ENCODE measurements around the gene PPP3CA. TPM values are rescaled to one million over a fixed set of nuclear protein-coding genes. Genes with fewer than 3 reads are reported as not detected.

The PPP3CA gene
- total and polyA plus RNA-seq, 4 experiments from 2014 or later = 5.0 to 41.8 (median 22.9) TPM

DNA sequence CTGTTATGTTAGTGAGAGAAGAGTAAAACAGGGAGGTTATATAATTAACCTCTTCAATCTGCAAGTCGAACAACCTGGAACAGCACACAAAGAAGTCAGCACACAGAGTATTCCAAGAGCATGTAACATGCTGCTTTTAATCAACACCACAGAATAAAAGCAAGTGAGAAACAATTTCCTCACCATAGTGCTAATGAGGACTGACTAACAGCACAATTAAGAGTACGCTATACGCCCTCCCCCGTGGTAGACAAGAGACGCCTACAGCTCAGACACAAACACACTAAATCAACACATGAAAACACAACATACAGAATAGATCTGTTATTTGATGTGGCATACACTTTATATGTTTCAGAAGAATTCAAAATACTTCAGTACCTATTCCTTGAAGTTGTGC lies 103.0 kb downstream of the PPP3CA start:
- H3K4me3 Mint-ChIP-seq = no peak overlapping the region
- peaks cover 0 to 1% of the 10 kb centered on the region in 2 donors for H3K36me3 Mint-ChIP-seq
- ChIA-PET CTCF (ENCODE audit: partially characterized antibody) (interaction anchor here (0.7 kb wide), 1 partner anchor 194 kb away, joined by 3 read pairs; no protein-coding TSS in a partner anchor), POLR2A (ENCODE audit: partially characterized antibody) (no interaction called here)
- no peak for DNase-seq
- H3K4me3 ChIP-seq (ENCODE audit: low read length in 2 of 2) = no peak overlapping the region
- no peaks in the 10 kb centered on the region for H3K4me1 ChIP-seq (ENCODE audit: insufficient read depth, low read length)
- no peaks in the 10 kb centered on the region for H3K27me3 ChIP-seq (ENCODE audit: insufficient read depth, low read length)
- no peaks in the 10 kb centered on the region for H3K9me3 ChIP-seq (ENCODE audit: control insufficient read depth in 1 of 2, low read length in 2 of 2)
- peaks cover 24 to 45% (median 29%) of the 10 kb centered on the region in 4 donors for H3K4me1 Mint-ChIP-seq
- intact Hi-C loops (cut with micrococcal nuclease) = no loop called here
- no peaks in the 10 kb centered on the region for H3K36me3 ChIP-seq (ENCODE audit: insufficient read depth, low read length)
- no peak overlapping the region for H3K27ac ChIP-seq (ENCODE audit: low read depth, low read length)
- H3K9me3 Mint-ChIP-seq = no peaks in the 10 kb centered on the region
- H3K27me3 Mint-ChIP-seq = no peaks in the 10 kb centered on the region
- no peak overlapping the region for H3K27ac Mint-ChIP-seq

DNA sequence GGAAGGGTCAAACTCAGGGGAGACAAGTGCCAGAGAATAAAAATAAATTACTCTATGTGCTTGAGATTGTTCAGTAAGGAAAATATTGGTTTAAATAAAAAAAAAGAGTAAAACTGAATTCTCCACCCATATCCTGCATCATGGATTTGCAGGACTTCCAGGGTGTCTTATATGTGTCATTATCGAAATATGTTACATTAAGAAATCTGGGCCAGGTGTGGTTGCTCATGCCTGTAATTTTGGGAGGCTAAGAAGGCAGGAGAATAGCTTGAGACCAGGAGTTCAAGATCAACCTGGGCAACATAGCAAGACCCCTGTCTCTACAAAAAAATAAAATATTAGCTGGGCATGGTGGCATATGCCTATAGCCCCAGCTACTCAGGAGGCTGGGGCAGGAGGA lies 104.9 kb downstream of the PPP3CA start:
- Mint-ChIP-seq H3K4me1 (peaks cover 32 to 50% (median 40%) of the 10 kb centered on the region in 4 donors), H3K36me3 (peaks cover 0 to 1% of the 10 kb centered on the region in 2 donors)
- intact Hi-C loops (cut with micrococcal nuclease) = no loop called here

DNA sequence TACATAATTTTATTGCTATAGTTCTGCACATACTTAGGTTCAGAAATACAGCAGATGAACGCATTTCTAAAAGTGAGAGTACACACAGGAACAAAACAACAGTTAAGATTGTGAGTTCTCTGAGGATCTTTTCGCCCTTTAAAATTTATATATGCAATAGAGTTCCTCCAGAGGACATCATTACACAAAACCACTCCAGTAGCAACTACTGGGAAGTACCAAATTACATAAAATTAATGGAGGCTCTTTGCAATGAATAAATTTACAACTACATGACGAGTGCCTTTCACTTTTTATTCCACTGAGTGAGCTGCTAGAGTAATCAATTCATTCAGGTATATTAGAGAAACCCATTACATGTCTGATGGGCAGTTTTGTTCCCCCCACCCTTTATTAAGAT lies 107.2 kb downstream of the PPP3CA start:
- H3K4me1 Mint-ChIP-seq = peaks cover 32 to 44% (median 40%) of the 10 kb centered on the region in 4 donors
- intact Hi-C loops (cut with micrococcal nuclease) = no loop called here
- POLR2A ChIA-PET (ENCODE audit: partially characterized antibody) = no interaction called here

More for the DNA sequence above, 104.9 kb downstream of the PPP3CA start:
- Mint-ChIP-seq H3K27me3 (no peaks in the 10 kb centered on the region), H3K27ac (no peak overlapping the region), H3K9me3 (no peaks in the 10 kb centered on the region), H3K4me3 (no peak overlapping the region)
- no peak for DNase-seq
- Histone ChIP-seq H3K27me3 (ENCODE audit: insufficient read depth, low read length) (no peaks in the 10 kb centered on the region), H3K4me3 (ENCODE audit: low read length in 2 of 2) (no peak overlapping the region), H3K4me1 (ENCODE audit: insufficient read depth, low read length) (no peaks in the 10 kb centered on the region), H3K36me3 (ENCODE audit: insufficient read depth, low read length) (no peaks in the 10 kb centered on the region), H3K27ac (ENCODE audit: low read depth, low read length) (no peak overlapping the region), H3K9me3 (ENCODE audit: control insufficient read depth in 1 of 2, low read length in 2 of 2) (no peaks in the 10 kb centered on the region)
- ChIA-PET POLR2A (ENCODE audit: partially characterized antibody) (no interaction called here), CTCF (ENCODE audit: partially characterized antibody) (interaction anchor here (1.4 kb wide), 1 partner anchor 11 kb away, joined by 4 read pairs; no protein-coding TSS in a partner anchor)

DNA sequence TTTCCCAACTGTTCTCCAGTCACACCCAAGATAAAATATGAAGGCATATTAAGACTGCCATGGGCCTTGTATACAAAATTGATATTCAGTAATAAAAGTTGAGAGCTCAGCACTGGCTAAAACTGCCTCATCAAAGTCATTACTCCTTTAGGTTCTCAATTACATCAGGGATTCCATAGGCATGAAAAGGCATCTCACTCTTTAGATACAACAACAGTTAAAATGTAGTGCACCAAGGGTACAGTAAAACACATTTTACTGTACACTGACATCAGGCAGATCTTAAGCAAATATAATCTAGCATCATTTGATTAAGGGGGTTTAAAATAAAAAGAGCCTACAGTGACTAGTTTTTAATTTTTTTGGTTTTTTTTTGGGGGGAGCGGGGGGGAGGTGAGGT lies 107.7 kb downstream of the PPP3CA start:
- POLR2A ChIA-PET (ENCODE audit: partially characterized antibody) = no interaction called here
- intact Hi-C loops (cut with micrococcal nuclease) = no loop called here
- no peak overlapping the region for H3K27ac Mint-ChIP-seq

More for the DNA sequence above, 107.2 kb downstream of the PPP3CA start:
- no peaks in the 10 kb centered on the region for H3K4me1 ChIP-seq (ENCODE audit: insufficient read depth, low read length)
- H3K27ac ChIP-seq (ENCODE audit: low read depth, low read length) = no peak overlapping the region
- Mint-ChIP-seq H3K27ac (no peak overlapping the region), H3K27me3 (no peaks in the 10 kb centered on the region), H3K4me3 (no peak overlapping the region), H3K9me3 (no peaks in the 10 kb centered on the region), H3K36me3 (no peaks in the 10 kb centered on the region)
- no peak overlapping the region for H3K4me3 ChIP-seq (ENCODE audit: low read length in 2 of 2)
- H3K27me3 ChIP-seq (ENCODE audit: insufficient read depth, low read length) = no peaks in the 10 kb centered on the region
- CTCF ChIA-PET (ENCODE audit: partially characterized antibody) = interaction anchor here (0.7 kb wide), 1 partner anchor 25 kb away, joined by 3 read pairs; no protein-coding TSS in a partner anchor
- H3K36me3 ChIP-seq (ENCODE audit: insufficient read depth, low read length) = no peaks in the 10 kb centered on the region
- no peaks in the 10 kb centered on the region for H3K9me3 ChIP-seq (ENCODE audit: control insufficient read depth in 1 of 2, low read length in 2 of 2)
- no peak for DNase-seq

DNA sequence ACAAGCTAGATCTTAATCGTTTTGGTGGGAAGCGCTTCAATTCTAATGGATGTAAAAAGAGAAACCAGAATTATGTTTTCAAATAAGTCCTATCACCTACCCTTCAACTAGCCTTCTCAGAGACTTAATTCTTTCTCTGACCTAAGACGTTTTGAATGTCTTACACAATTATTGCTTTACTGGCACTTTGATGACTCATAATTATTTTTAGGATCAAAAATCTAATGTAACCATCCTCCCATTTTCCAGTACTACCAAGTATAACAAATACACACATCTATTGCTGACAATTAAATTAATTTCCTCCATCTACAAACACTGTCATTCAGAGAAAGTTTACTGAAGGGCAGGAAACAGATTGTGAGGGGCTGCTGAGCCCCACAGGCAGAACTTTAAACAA lies 108.6 kb downstream of the PPP3CA start:
- Mint-ChIP-seq H3K36me3 (no peaks in the 10 kb centered on the region), H3K4me3 (no peak overlapping the region), H3K27me3 (no peaks in the 10 kb centered on the region), H3K9me3 (no peaks in the 10 kb centered on the region), H3K4me1 (peaks cover 26 to 42% (median 32%) of the 10 kb centered on the region in 4 donors), H3K27ac (no peak overlapping the region)
- Histone ChIP-seq H3K36me3 (ENCODE audit: insufficient read depth, low read length) (no peaks in the 10 kb centered on the region), H3K4me1 (ENCODE audit: insufficient read depth, low read length) (no peaks in the 10 kb centered on the region), H3K27ac (ENCODE audit: low read depth, low read length) (no peak overlapping the region), H3K9me3 (ENCODE audit: control insufficient read depth in 1 of 2, low read length in 2 of 2) (no peaks in the 10 kb centered on the region), H3K4me3 (ENCODE audit: low read length in 2 of 2) (no peak overlapping the region), H3K27me3 (ENCODE audit: insufficient read depth, low read length) (no peaks in the 10 kb centered on the region)
- DNase-seq = no peak
- intact Hi-C loops (cut with micrococcal nuclease) = no loop called here
- CTCF ChIA-PET (ENCODE audit: partially characterized antibody) = no interaction called here
- POLR2A ChIA-PET (ENCODE audit: partially characterized antibody) = interaction anchor here (2.3 kb wide), 1 partner anchor 109 kb away, joined by 9 read pairs; the partner anchor contains the start of gene PPP3CA

More for the DNA sequence above, 107.7 kb downstream of the PPP3CA start:
- H3K9me3 Mint-ChIP-seq = no peaks in the 10 kb centered on the region
- CTCF ChIA-PET (ENCODE audit: partially characterized antibody) = interaction anchor here (0.7 kb wide), 1 partner anchor 24 kb away, joined by 3 read pairs; no protein-coding TSS in a partner anchor
- no peaks in the 10 kb centered on the region for H3K27me3 ChIP-seq (ENCODE audit: insufficient read depth, low read length)
- H3K4me3 ChIP-seq (ENCODE audit: low read length in 2 of 2) = no peak overlapping the region
- H3K9me3 ChIP-seq (ENCODE audit: control insufficient read depth in 1 of 2, low read length in 2 of 2) = no peaks in the 10 kb centered on the region
- H3K4me1 ChIP-seq (ENCODE audit: insufficient read depth, low read length) = no peaks in the 10 kb centered on the region
- H3K4me3 Mint-ChIP-seq = no peak overlapping the region
- H3K36me3 Mint-ChIP-seq = no peaks in the 10 kb centered on the region
- peaks cover 31 to 43% (median 36%) of the 10 kb centered on the region in 4 donors for H3K4me1 Mint-ChIP-seq
- H3K27me3 Mint-ChIP-seq = no peaks in the 10 kb centered on the region
- no peaks in the 10 kb centered on the region for H3K36me3 ChIP-seq (ENCODE audit: insufficient read depth, low read length)
- no peak for DNase-seq
- no peak overlapping the region for H3K27ac ChIP-seq (ENCODE audit: low read depth, low read length)

DNA sequence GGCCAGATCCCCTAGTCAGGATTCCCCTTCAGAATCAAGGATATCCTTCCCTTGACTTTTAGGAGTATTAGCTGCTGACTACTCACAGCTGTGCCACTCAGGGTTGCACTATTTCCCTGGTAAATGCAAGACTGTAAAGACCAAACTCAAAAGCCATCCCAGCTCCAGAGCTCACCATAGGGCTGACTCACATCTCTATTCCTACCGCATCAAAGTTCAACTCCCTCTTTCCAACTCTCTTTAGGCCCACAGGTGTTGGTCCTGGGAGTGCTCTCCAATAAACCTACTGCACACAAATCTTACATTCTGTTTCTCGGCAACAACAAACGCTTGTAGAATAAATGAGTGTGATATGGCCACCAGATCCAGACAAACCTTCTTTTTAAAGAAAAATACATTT lies 109.6 kb downstream of the PPP3CA start:
- DNase-seq = no peak
- Histone ChIP-seq H3K27ac (ENCODE audit: low read depth, low read length) (no peak overlapping the region), H3K9me3 (ENCODE audit: control insufficient read depth in 1 of 2, low read length in 2 of 2) (no peaks in the 10 kb centered on the region), H3K27me3 (ENCODE audit: insufficient read depth, low read length) (no peaks in the 10 kb centered on the region), H3K36me3 (ENCODE audit: insufficient read depth, low read length) (no peaks in the 10 kb centered on the region), H3K4me3 (ENCODE audit: low read length in 2 of 2) (no peak overlapping the region), H3K4me1 (ENCODE audit: insufficient read depth, low read length) (no peaks in the 10 kb centered on the region)
- Mint-ChIP-seq H3K9me3 (no peaks in the 10 kb centered on the region), H3K27ac (peak overlapping the region in 1 of 7 donors; percentile 13), H3K36me3 (no peaks in the 10 kb centered on the region), H3K4me3 (no peak overlapping the region), H3K4me1 (peaks cover 23 to 40% (median 31%) of the 10 kb centered on the region in 4 donors), H3K27me3 (no peaks in the 10 kb centered on the region)
- CTCF ChIA-PET (ENCODE audit: partially characterized antibody) = interaction anchor here (1.1 kb wide), 1 partner anchor 37 kb away, joined by 3 read pairs; no protein-coding TSS in a partner anchor
- intact Hi-C loops (cut with micrococcal nuclease) = no loop called here
- POLR2A ChIA-PET (ENCODE audit: partially characterized antibody) = interaction anchor here (2.3 kb wide), 1 partner anchor 110 kb away, joined by 9 read pairs; the partner anchor contains the start of gene PPP3CA

DNA sequence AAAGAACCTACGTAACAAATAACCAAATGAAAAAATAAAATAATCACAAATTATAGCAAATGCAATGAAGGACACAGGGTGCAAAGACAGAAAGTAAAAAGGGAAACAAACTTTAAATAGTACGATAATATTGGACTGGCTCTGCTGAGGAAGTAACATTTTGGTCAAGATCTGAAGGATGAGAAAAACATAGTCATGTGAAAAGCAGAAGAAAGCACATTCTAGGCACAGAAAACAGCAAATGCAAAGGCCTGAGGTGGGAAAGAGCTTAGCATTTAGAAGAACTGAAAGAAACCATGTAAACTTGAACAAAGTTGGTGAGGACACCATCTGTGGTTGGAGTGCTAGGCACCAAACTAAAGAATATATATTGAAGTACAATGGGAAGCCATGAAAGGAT lies 111.2 kb downstream of the PPP3CA start:
- Mint-ChIP-seq H3K27ac (peak overlapping the region in 1 of 7 donors; percentile 11), H3K4me1 (peaks cover 21 to 43% (median 35%) of the 10 kb centered on the region in 4 donors), H3K9me3 (no peaks in the 10 kb centered on the region), H3K4me3 (no peak overlapping the region), H3K36me3 (no peaks in the 10 kb centered on the region), H3K27me3 (no peaks in the 10 kb centered on the region)
- Histone ChIP-seq H3K9me3 (ENCODE audit: control insufficient read depth in 1 of 2, low read length in 2 of 2) (no peaks in the 10 kb centered on the region), H3K4me1 (ENCODE audit: insufficient read depth, low read length) (no peaks in the 10 kb centered on the region), H3K4me3 (ENCODE audit: low read length in 2 of 2) (no peak overlapping the region), H3K36me3 (ENCODE audit: insufficient read depth, low read length) (no peaks in the 10 kb centered on the region), H3K27ac (ENCODE audit: low read depth, low read length) (no peak overlapping the region), H3K27me3 (ENCODE audit: insufficient read depth, low read length) (no peaks in the 10 kb centered on the region)
- ChIA-PET CTCF (ENCODE audit: partially characterized antibody) (no interaction called here), POLR2A (ENCODE audit: partially characterized antibody) (no interaction called here)
- intact Hi-C loops (cut with micrococcal nuclease) = no loop called here
- DNase-seq = no peak

All from CD4-positive, alpha-beta memory T cell (primary cell).